Lung (tissue), 12 donors: ENCODE measurements around the gene RCSD1. TPM values are rescaled to one million over a fixed set of nuclear protein-coding genes. Genes with fewer than 3 reads are reported as not detected.
"Not testable (repeated sequence)": the region's sequence is repeated elsewhere in the genome, so short reads cannot be mapped to it uniquely, and the experiment has no call there.

Experiments used
- ATAC-seq: fragments of 200-7000 bp; cut with Tn5 transposase; one replicate; pipeline ENCODE4 v1.9.1; 2020; ENCODE audit warnings: moderate number of reproducible peaks; ENCODE audit not compliant: insufficient read depth, low FRiP score
- DNase-seq, 3 donors: peaks; one replicate each; pipeline ENCODE4 v3.0.0-alpha.2; 2013 to 2017
- H3K27ac ChIP-seq, 2 donors: one replicate each; pipeline ENCODE4 v1.5.1; 2013; ENCODE audit warnings: mild to moderate bottlenecking in 2 of 2, moderate library complexity in 2 of 2, control low read depth in 1 of 2, inconsistent platforms in 1 of 2, low read depth in 1 of 2, low read length in 1 of 2
- H3K27me3 ChIP-seq, 3 donors: one replicate each; pipeline ENCODE4 v1.5.1; 2013; ENCODE audit warnings: low read length in 2 of 3; ENCODE audit not compliant: control insufficient read depth in 3 of 3, insufficient read depth in 3 of 3
- H3K36me3 ChIP-seq, 4 donors: one replicate each; pipeline ENCODE4 v1.5.1; 2013; ENCODE audit warnings: low read length in 4 of 4, mild to moderate bottlenecking in 1 of 4, moderate library complexity in 1 of 4; ENCODE audit not compliant: control insufficient read depth in 4 of 4, insufficient read depth in 4 of 4
- H3K4me1 ChIP-seq, 5 donors: one replicate each; pipeline ENCODE4 v1.5.1; 2013; ENCODE audit warnings: low read length in 5 of 5, mild to moderate bottlenecking in 2 of 5, moderate library complexity in 1 of 5; ENCODE audit not compliant: control insufficient read depth in 5 of 5, insufficient read depth in 5 of 5
- H3K4me3 ChIP-seq: one replicate; pipeline ENCODE4 v1.5.1; 2013; ENCODE audit warnings: mild to moderate bottlenecking, control low read depth, moderate library complexity
- H3K9ac ChIP-seq, 2 donors: one replicate each; pipeline ENCODE4 v1.5.1; 2013; ENCODE audit warnings: low read length in 2 of 2, control low read depth in 1 of 2; ENCODE audit not compliant: insufficient read depth in 1 of 2
- H3K9me3 ChIP-seq, 4 donors: one replicate each; pipeline ENCODE4 v1.5.1; 2013; ENCODE audit warnings: low read length in 3 of 4, mild to moderate bottlenecking in 1 of 4, moderate library complexity in 1 of 4; ENCODE audit not compliant: control insufficient read depth in 4 of 4, insufficient read depth in 3 of 4
- WGBS, 2 donors: extraction: QIAGEN DNeasy Blood & Tissue Kit; methylation state at CpG; one replicate each; pipeline ENCODE4 v1.1.7; 2013; 5-methylcytosine and 5-hydroxymethylcytosine counted together
- polyA plus RNA-seq, 2 donors: library from polyadenylated mRNA; stranded (reverse); fragments of 200-250 nt; gene quantifications; one replicate each; pipeline ENCODE4 v1.2.1, GENCODE V29; 2013
- total RNA-seq, 2 donors: library from RNA; depleted of rRNA in 1 of 2; stranded (reverse); fragments of >200 nt in 1 of 2; gene quantifications; one replicate each; pipeline ENCODE4 v1.2.1, GENCODE V29; 2014 to 2021
- TF ChIP-seq, protein P1 (sequence below): IDR thresholded peaks from 2 replicates; pipeline ENCODE4 v1.5.1; 2012; ENCODE audit warnings: mild to moderate bottlenecking; ENCODE audit errors: control extremely low read depth, extremely low read depth
- donor health status: control.
- donor health status: control.
- donor health status: Bipolar disorder and iron deficiency.
- donor health status: healthy.
- donor health status: DM: yes; HTN: yes; CAD: no.

The RCSD1 gene
- total and polyA plus RNA-seq, 4 donors: 7.6 to 29.4 (median 23.8) TPM

DNA sequence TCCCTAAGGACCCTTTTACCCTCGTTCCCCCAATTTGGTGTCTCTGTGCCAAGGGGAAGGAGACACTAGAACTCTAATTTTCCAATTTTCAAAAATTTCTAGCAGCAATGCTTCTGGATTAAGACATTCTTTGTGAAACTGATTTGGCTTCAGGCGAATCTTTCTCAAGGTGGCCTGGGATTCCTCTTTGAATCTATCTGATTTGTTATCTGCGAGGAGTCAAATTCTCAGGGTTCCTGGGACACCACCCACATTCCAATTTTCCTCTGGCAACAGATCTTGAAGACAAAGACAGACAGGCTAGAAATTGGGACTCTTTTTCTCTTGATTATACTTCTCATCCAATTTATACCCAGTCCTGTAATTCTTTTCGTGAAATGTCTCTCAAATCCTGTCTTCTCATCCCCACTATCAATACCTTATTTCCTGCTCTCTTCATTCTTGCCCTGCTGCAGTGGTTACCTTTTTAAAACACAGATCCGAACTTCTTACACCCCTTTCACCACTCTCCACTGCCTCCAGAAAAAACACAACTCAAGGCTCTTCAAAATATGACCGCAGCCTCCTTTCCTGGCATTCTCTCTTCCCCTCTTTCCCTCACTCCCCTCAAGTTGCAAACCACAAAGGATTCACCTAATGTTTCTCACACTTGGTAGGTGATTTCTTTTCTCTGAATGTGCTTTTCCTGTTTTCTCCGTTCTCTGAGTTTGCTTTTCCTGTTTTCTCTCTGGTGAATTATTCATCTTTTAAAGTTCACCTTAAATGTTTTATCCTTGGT is 89.1 kb downstream of the RCSD1 start:
- Histone ChIP-seq H3K9me3 (no peaks in the 10 kb centered on the region), H3K36me3 (no peaks in the 10 kb centered on the region), H3K27me3 (no peaks in the 10 kb centered on the region), H3K4me1 (peaks cover 3 to 19% (median 8%) of the 10 kb centered on the region in 5 donors), H3K4me3 (no peak overlapping the region), H3K27ac (no peak overlapping the region), H3K9ac (no peak overlapping the region)
- TF ChIP-seq, protein P1, sequence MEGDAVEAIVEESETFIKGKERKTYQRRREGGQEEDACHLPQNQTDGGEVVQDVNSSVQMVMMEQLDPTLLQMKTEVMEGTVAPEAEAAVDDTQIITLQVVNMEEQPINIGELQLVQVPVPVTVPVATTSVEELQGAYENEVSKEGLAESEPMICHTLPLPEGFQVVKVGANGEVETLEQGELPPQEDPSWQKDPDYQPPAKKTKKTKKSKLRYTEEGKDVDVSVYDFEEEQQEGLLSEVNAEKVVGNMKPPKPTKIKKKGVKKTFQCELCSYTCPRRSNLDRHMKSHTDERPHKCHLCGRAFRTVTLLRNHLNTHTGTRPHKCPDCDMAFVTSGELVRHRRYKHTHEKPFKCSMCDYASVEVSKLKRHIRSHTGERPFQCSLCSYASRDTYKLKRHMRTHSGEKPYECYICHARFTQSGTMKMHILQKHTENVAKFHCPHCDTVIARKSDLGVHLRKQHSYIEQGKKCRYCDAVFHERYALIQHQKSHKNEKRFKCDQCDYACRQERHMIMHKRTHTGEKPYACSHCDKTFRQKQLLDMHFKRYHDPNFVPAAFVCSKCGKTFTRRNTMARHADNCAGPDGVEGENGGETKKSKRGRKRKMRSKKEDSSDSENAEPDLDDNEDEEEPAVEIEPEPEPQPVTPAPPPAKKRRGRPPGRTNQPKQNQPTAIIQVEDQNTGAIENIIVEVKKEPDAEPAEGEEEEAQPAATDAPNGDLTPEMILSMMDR: no peak
- ATAC-seq (no peak), DNase-seq (no peak)
- 84% methylated on average over 7 of the region's 7 CpGs for WGBS, 2 donors

GRCh38 chr1:167719715-167720421 is 89.8 kb downstream of the RCSD1 start:
- WGBS, 2 donors: 81 to 89% methylated on average over 25 of the region's 25 CpGs
- not testable (repeated sequence) for H3K27ac ChIP-seq

GRCh38 chr1:167720965-167721616 is 91.1 kb downstream of the RCSD1 start:
- ATAC-seq: no peak
- peak; percentile 27 to 70 (median 70) for DNase-seq
- Histone ChIP-seq H3K27me3 (no peaks in the 10 kb centered on the region), H3K4me3 (peak overlapping the region; percentile 91), H3K9me3 (no peaks in the 10 kb centered on the region), H3K9ac (peak overlapping the region; percentile 41 to 85), H3K36me3 (no peaks in the 10 kb centered on the region), H3K4me1 (peaks cover 6 to 20% (median 11%) of the 10 kb centered on the region in 5 donors), H3K27ac (peak overlapping the region; percentile 92 to 94)
- TF ChIP-seq, protein P1: peak; percentile 4
- 6 to 16% methylated on average over 13 of the region's 13 CpGs for WGBS, 2 donors

More at GRCh38 chr1:167719715-167720421, 89.8 kb downstream of the RCSD1 start:
- not testable (repeated sequence) for H3K36me3 ChIP-seq, H3K4me3 ChIP-seq, H3K9me3 ChIP-seq, DNase-seq, ATAC-seq, H3K27me3 ChIP-seq, H3K9ac ChIP-seq
- H3K4me1 ChIP-seq: peaks cover 5 to 20% (median 11%) of the 10 kb centered on the region in 5 donors
